Tibial artery (tissue), 4 donors: Measurements from ENCODE around the gene ZNF200.

Source experiments
- DNase-seq, 2 donors: peaks; one replicate each; pipeline ENCODE4 v3.0.0-alpha.2; 2019
- H3K27ac ChIP-seq, 2 donors: fragments of 200-600 bp; sonication (generic) in 1 of 2; 1 replicate in 1 of 2; 2 replicates in 1 of 2; pipeline ENCODE4 v1.5.1; 2018 to 2019; ENCODE audit warnings: mild to moderate bottlenecking in 1 of 2
- H3K27me3 ChIP-seq, 2 donors: fragments of 200-600 bp; sonication (generic) in 1 of 2; one replicate each; pipeline versions ENCODE4 v1.5.1 to v1.6.0; 2016 to 2019
- H3K36me3 ChIP-seq, 3 donors: fragments of 200-600 bp; sonication (generic) in 2 of 3; one replicate each; pipeline ENCODE4 v1.5.1; 2016 to 2019; ENCODE audit warnings: mild to moderate bottlenecking in 2 of 3
- H3K4me1 ChIP-seq, 4 donors: fragments of 200-600 bp; sonication (generic) in 2 of 4; 1 replicate in 3 of 4; 2 replicates in 1 of 4; pipeline ENCODE4 v1.5.1; 2016 to 2019
- H3K4me3 ChIP-seq, 2 donors: fragments of 200-600 bp; sonication (generic) in 1 of 2; 1 replicate in 1 of 2; 2 replicates in 1 of 2; pipeline ENCODE4 v1.5.1; 2018 to 2019; ENCODE audit warnings: mild to moderate bottlenecking in 2 of 2
- H3K9me3 ChIP-seq, 3 donors: fragments of 200-600 bp; sonication (generic) in 1 of 3; one replicate each; pipeline ENCODE4 v1.5.1; 2016 to 2019
- CTCF ChIP-seq, 2 experiments: fragments of 200-600 bp in 1 of 2; fragments of 450-650 bp in 1 of 2; IDR thresholded peaks; one replicate each; pipeline ENCODE4 v1.5.1; 2017 to 2019; ENCODE audit warnings: antibody characterized with exemption in 2 of 2, mild to moderate bottlenecking in 1 of 2, moderate library complexity in 1 of 2
- intact Hi-C: fragments of 100-400 bp; cut with DNase I; formaldehyde crosslinking; loops from one replicate; pipeline ENCODE4 v1.15.0; 2023; ENCODE audit warnings: low total_unique reads

The ZNF200 gene

DNA sequence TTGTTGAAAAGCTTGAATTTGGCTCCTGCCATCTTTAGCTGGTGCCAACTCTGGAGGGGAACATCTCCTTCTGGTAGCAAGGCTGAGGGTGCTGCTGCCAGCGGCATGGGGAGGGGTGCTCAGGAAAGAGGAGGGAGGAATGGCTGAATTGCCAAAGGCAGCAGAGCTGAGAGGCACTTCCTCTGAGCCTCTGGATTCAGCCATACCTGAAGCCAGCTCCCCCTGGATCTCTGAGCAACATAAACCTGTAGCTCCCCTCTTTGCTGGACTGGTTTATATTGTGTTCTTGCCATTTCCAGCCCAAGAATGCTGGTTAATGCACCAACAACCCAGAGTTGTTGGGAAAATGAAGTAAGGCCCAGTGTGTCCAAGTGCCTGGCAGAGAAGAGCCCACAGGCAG is 14.1 kb upstream of the ZNF200 start:
- Histone ChIP-seq H3K4me3 (no peak overlapping the region), H3K27me3 (peaks cover 0 to 22% of the 10 kb centered on the region in 2 donors), H3K9me3 (no peaks in the 10 kb centered on the region), H3K27ac (no peak overlapping the region), H3K4me1 (no peaks in the 10 kb centered on the region), H3K36me3 (no peaks in the 10 kb centered on the region)
- no peak for DNase-seq
- no peak for TF ChIP-seq CTCF (IDR thresholded peaks at IDR 0.05)
- intact Hi-C loops = no loop called here

DNA sequence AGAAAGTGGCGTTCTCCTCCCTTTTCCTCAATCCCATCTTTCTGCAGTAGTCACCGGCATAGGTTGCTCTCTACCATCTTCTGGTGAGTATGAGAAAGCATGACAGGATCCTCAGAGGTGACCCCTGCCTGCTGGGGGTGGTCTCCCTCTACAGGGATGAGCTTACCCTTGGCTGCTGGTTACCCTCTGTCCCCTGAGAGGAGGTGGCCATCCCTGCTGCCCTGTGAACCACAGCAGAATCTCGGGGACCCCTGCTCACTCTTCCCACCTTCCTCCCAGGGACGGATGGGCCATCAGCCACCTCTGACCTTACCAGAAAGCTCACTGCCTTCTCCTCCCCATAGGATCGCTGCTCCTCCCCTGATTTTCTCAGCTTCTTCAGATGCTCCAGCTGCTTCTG is 13.6 kb upstream of the ZNF200 start:
- Histone ChIP-seq H3K27ac (no peak overlapping the region), H3K4me1 (no peaks in the 10 kb centered on the region), H3K9me3 (no peaks in the 10 kb centered on the region), H3K27me3 (peaks cover 0 to 23% of the 10 kb centered on the region in 2 donors), H3K4me3 (no peak overlapping the region), H3K36me3 (no peaks in the 10 kb centered on the region)
- intact Hi-C loops = no loop called here
- DNase-seq = no peak
- no peak for TF ChIP-seq CTCF (IDR thresholded peaks at IDR 0.05)

GRCh38 chr16:3246876-3247275 is 11.9 kb upstream of the ZNF200 start:
- Histone ChIP-seq H3K9me3 (no peaks in the 10 kb centered on the region), H3K27me3 (peaks cover 0 to 25% of the 10 kb centered on the region in 2 donors), H3K4me3 (no peak overlapping the region), H3K36me3 (no peaks in the 10 kb centered on the region), H3K4me1 (no peaks in the 10 kb centered on the region), H3K27ac (no peak overlapping the region)
- intact Hi-C loops = no loop called here
- DNase-seq = no peak
- TF ChIP-seq CTCF (IDR thresholded peaks at IDR 0.05) = no peak

- Histone ChIP-seq H3K4me3 (no peak overlapping the region), H3K27me3 (peaks cover 0 to 25% of the 10 kb centered on the region in 2 donors), H3K36me3 (no peaks in the 10 kb centered on the region), H3K4me1 (no peaks in the 10 kb centered on the region), H3K9me3 (no peaks in the 10 kb centered on the region), H3K27ac (no peak overlapping the region)
- intact Hi-C loops = no loop called here
- no peak for TF ChIP-seq CTCF (IDR thresholded peaks at IDR 0.05)
- no peak for DNase-seq
Measured at GRCh38 chr16:3246002-3246401, 11.0 kb upstream of the ZNF200 start.

DNA sequence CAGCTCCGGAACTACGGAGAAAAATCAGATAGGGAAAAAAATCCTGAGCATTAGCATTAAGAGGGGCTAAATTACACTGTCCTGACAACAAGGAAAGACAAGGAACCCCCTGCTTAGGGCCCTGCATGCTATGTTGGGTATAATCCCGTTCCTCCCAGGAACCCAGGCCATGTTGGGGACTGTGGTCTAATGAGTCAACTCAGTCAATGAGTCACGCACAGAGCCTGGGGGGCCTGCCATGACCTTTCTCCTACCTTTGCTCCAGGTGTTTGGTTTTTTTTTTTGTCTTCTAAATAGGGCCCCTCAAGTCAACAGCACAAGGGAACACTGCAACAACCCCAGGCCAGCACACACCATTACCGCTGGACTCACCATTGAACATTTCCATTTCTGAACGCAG is 8.9 kb upstream of the ZNF200 start:
- no peak for TF ChIP-seq CTCF (IDR thresholded peaks at IDR 0.05)
- no peaks in the 10 kb centered on the region for H3K36me3 ChIP-seq
- DNase-seq = no peak
- H3K4me1 ChIP-seq = no peaks in the 10 kb centered on the region
- peaks cover 0 to 18% of the 10 kb centered on the region in 2 donors for H3K27me3 ChIP-seq
- intact Hi-C loops = no loop called here
- no peaks in the 10 kb centered on the region for H3K9me3 ChIP-seq
- H3K4me3 ChIP-seq = no peak overlapping the region
- no peak overlapping the region for H3K27ac ChIP-seq

GRCh38 chr16:3242709-3243108 is 7.8 kb upstream of the ZNF200 start:
- H3K27me3 ChIP-seq = peaks cover 0 to 18% of the 10 kb centered on the region in 2 donors
- H3K4me3 ChIP-seq = no peak overlapping the region
- no peak for TF ChIP-seq CTCF (IDR thresholded peaks at IDR 0.05)
- intact Hi-C loops = no loop called here
- H3K4me1 ChIP-seq = no peaks in the 10 kb centered on the region
- no peak for DNase-seq
- H3K9me3 ChIP-seq = no peaks in the 10 kb centered on the region
- H3K36me3 ChIP-seq = no peaks in the 10 kb centered on the region
- H3K27ac ChIP-seq = no peak overlapping the region
